B cell (primary cell): Measurements from ENCODE around the gene NLRX1. TPM values are rescaled to one million over a fixed set of nuclear protein-coding genes. Genes with fewer than 3 reads are reported as not detected.

Source experiments
- ATAC-seq: fragments of 200-7000 bp; cut with Tn5 transposase; one replicate; pipeline ENCODE4 v1.10.0; 2021; ENCODE audit warnings: low read depth, mild to moderate bottlenecking, moderate number of reproducible peaks, moderate library complexity
- CTCF ChIA-PET: fragments of 350-600 bp; sonication (Branson Sonifier 250); formaldehyde crosslinking; loops from one replicate; lab custom pipeline; 2021; ENCODE audit warnings: antibody characterized with exemption, inconsistent platforms; lab: Charles Lee
- POLR2A ChIA-PET: fragments of 350-600 bp; sonication (Branson Sonifier 250); formaldehyde crosslinking; loops from one replicate; lab custom pipeline; 2021; ENCODE audit warnings: antibody characterized with exemption; lab: Charles Lee
- DNase-seq: peaks from one replicate; pipeline ENCODE4 v3.0.0; 2013
- H2AFZ ChIP-seq: 2 replicates; pipeline ENCODE4 v1.6.1; 2012; ENCODE audit warnings: mild to moderate bottlenecking, low read depth, low read length; ENCODE audit not compliant: insufficient read depth, poor library complexity, severe bottlenecking
- H3K27ac ChIP-seq, 2 donors: 1 replicate in 1 of 2; 2 replicates in 1 of 2; pipeline ENCODE4 v1.5.1; 2012 to 2013; ENCODE audit warnings: low read length in 2 of 2, mild to moderate bottlenecking in 2 of 2, moderate library complexity in 1 of 2
- H3K27me3 ChIP-seq, 4 experiments: fragments of 200-600 bp in 1 of 4; sonication (generic) in 1 of 4; replicated peaks in 1 of 4; 1 replicate in 2 of 4; 2 replicates in 2 of 4; pipeline versions ENCODE4 v1.6.1 to v1.7.0; 2013 to 2016; ENCODE audit warnings: low read length in 3 of 4, mild to moderate bottlenecking in 2 of 4, mixed read lengths in 1 of 4, moderate library complexity in 1 of 4; ENCODE audit not compliant: insufficient read depth in 4 of 4, control insufficient read depth in 3 of 4; ENCODE audit errors: control extremely low read depth in 1 of 4
- H3K36me3 ChIP-seq, 2 experiments: replicated peaks in 1 of 2; 1 replicate in 1 of 2; 2 replicates in 1 of 2; pipeline versions ENCODE4 v1.6.1 to v1.7.1; 2013; ENCODE audit warnings: low read length in 1 of 2; ENCODE audit not compliant: insufficient read depth in 2 of 2, control insufficient read depth in 1 of 2; ENCODE audit errors: control extremely low read depth in 1 of 2, extremely low read depth in 1 of 2
- H3K4me1 ChIP-seq, 2 donors: fragments of 200-600 bp in 1 of 2; sonication (generic) in 1 of 2; 1 replicate in 1 of 2; 2 replicates in 1 of 2; pipeline versions ENCODE4 v1.5.1 to v1.6.1; 2013 to 2017; ENCODE audit warnings: low read length in 2 of 2; ENCODE audit not compliant: control insufficient read depth in 2 of 2, insufficient read depth in 2 of 2
- H3K4me2 ChIP-seq: replicated peaks from 2 replicates; pipeline ENCODE3; 2012; ENCODE audit warnings: mild to moderate bottlenecking, low read depth, low read length; ENCODE audit not compliant: poor library complexity, severe bottlenecking
- H3K4me3 ChIP-seq, 5 experiments: fragments of 200-600 bp in 1 of 5; sonication (generic) in 1 of 5; 1 replicate in 3 of 5; 2 replicates in 2 of 5; pipeline versions ENCODE4 v1.5.1 to v1.7.0; 2011 to 2016; ENCODE audit warnings: low read length in 4 of 5, mild to moderate bottlenecking in 4 of 5, low read depth in 2 of 5, control low read depth in 1 of 5, moderate library complexity in 1 of 5; ENCODE audit not compliant: insufficient read depth in 1 of 5; ENCODE audit errors: control extremely low read depth in 1 of 5, extremely low read depth in 1 of 5
- H3K79me2 ChIP-seq: fragments of 200-600 bp; sonication (generic); one replicate; pipeline ENCODE4 v1.6.0; 2016; ENCODE audit warnings: low read length; ENCODE audit not compliant: control insufficient read depth, insufficient read depth
- H3K9ac ChIP-seq: fragments of 200-600 bp; sonication (generic); 2 replicates; pipeline ENCODE4 v1.6.1; 2017; ENCODE audit warnings: mild to moderate bottlenecking, low read length, moderate library complexity
- H3K9me3 ChIP-seq, 3 donors: one replicate each; pipeline versions ENCODE4 v1.6.1 to v1.7.1; 2013; ENCODE audit warnings: low read length in 2 of 3; ENCODE audit not compliant: control insufficient read depth in 2 of 3, insufficient read depth in 1 of 3; ENCODE audit errors: control extremely low read depth in 1 of 3
- H4K20me1 ChIP-seq: 2 replicates; pipeline ENCODE4 v1.6.0; 2012; ENCODE audit warnings: mild to moderate bottlenecking, low read length; ENCODE audit not compliant: insufficient read depth, control insufficient read depth, poor library complexity, severe bottlenecking
- H3K27ac Mint-ChIP-seq: one replicate; pipeline ENCODE4 v1.8.0; 2021; ENCODE audit warnings: mixed read lengths
- H3K27me3 Mint-ChIP-seq: one replicate; pipeline ENCODE4 v1.8.0; 2021; ENCODE audit warnings: mixed read lengths
- H3K4me1 Mint-ChIP-seq: one replicate; pipeline ENCODE4 v1.8.0; 2021; ENCODE audit warnings: mixed read lengths
- H3K4me3 Mint-ChIP-seq: one replicate; pipeline ENCODE4 v1.8.0; 2021; ENCODE audit warnings: mixed read lengths
- H3K9me3 Mint-ChIP-seq: one replicate; pipeline ENCODE4 v1.8.0; 2022; ENCODE audit warnings: mixed read lengths; ENCODE audit not compliant: insufficient read depth
- EZH2 ChIP-seq: IDR thresholded peaks from 2 replicates; pipeline ENCODE4 v1.6.1; 2012; ENCODE audit warnings: borderline replicate concordance, low read depth, mild to moderate bottlenecking, moderate library complexity, low read length; ENCODE audit not compliant: insufficient read depth, poor library complexity, severe bottlenecking
- WGBS: methylation state at CpG from one replicate; pipeline ENCODE4 v1.1.5; 2013; ENCODE audit warnings: missing lambda C conversion rate; ENCODE audit not compliant: insufficient coverage; 5-methylcytosine and 5-hydroxymethylcytosine counted together
- intact Hi-C: fragments of 100-400 bp; cut with micrococcal nuclease; formaldehyde crosslinking; loops from one replicate; pipeline ENCODE4 v1.10.0; 2022
- polyA plus RNA-seq: library from polyadenylated mRNA; depleted of rRNA; stranded (reverse); fragments of >200 nt; gene quantifications from 2 replicates; pipeline ENCODE4 v1.2.3, GENCODE V29; 2012
- total RNA-seq, 2 donors: library from RNA; stranded (reverse); fragments of 120-200 nt in 1 of 2; gene quantifications; 1 replicate in 1 of 2; 2 replicates in 1 of 2; pipeline versions ENCODE4 v1.2.3 to v1.2.4, GENCODE V29; 2013 to 2022
- TF ChIP-seq, protein P1 (sequence below): fragments of 200-600 bp; IDR thresholded peaks from one replicate; pipeline ENCODE4 v1.8.0; 2022; ENCODE audit warnings: antibody characterized with exemption, mild to moderate bottlenecking

NLRX1 gene
- total and polyA plus RNA-seq, 2 donors (not counting 1 experiment from before 2014, with no cell fraction given), result 6.3 to 10.4 TPM

DNA sequence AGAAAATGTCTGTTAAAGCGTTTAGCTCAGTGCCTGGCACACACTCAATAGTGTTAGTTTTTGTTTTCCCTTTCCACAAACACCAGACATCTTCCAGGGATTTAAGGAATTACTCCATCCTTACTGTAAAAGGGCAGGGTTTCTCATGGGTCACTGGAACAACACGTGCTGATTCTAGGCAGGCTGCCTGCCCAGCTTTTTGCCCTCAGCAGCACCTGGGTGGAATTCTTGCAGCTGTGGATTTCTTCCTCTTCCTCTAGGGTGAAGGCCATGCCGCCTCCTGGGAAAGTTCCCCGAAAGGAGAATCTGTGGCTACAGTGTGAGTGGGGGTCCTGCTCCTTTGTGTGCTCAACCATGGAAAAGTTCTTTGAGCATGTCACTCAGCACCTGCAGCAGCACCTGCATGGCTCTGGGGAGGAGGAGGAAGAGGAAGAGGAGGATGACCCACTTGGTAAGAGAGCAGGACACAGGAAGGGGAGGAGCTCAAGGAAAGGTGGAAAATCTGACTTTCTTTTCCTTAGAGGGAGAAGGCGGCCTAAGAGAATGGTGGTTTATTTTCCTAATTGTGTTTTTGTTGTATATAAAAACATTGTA, 41.8 kb upstream of the NLRX1 start:
- no peak overlapping the region for H3K4me3 Mint-ChIP-seq
- H3K9me3 Mint-ChIP-seq, result no peaks in the 10 kb centered on the region
- ChIA-PET CTCF (no interaction called here), POLR2A (interaction anchor here (0.6 to 0.7 kb wide), 3 partner anchors 15 to 174 kb away, joined by 3 to 7 read pairs (median 5); no protein-coding TSS in a partner anchor)
- no peaks in the 10 kb centered on the region for H3K27me3 Mint-ChIP-seq
- no peak overlapping the region for H3K9ac ChIP-seq
- H3K79me2 ChIP-seq, result peaks cover 68% of the 10 kb centered on the region
- DNase-seq, result no peak
- peaks cover 7% of the 10 kb centered on the region for H4K20me1 ChIP-seq
- H2AFZ ChIP-seq, result no peak overlapping the region
- H3K27me3 ChIP-seq, result no peaks in the 10 kb centered on the region
- H3K27ac ChIP-seq, result no peak overlapping the region
- no peak for ATAC-seq
- no peaks in the 10 kb centered on the region for H3K9me3 ChIP-seq
- peaks cover 0 to 46% of the 10 kb centered on the region in 2 experiments for H3K36me3 ChIP-seq
- no peak overlapping the region for H3K4me3 ChIP-seq
- WGBS, result 78% methylated on average over 3 of the region's 5 CpGs
- no peak overlapping the region for H3K27ac Mint-ChIP-seq
- TF ChIP-seq EZH2, result no peak
- TF ChIP-seq, protein P1, sequence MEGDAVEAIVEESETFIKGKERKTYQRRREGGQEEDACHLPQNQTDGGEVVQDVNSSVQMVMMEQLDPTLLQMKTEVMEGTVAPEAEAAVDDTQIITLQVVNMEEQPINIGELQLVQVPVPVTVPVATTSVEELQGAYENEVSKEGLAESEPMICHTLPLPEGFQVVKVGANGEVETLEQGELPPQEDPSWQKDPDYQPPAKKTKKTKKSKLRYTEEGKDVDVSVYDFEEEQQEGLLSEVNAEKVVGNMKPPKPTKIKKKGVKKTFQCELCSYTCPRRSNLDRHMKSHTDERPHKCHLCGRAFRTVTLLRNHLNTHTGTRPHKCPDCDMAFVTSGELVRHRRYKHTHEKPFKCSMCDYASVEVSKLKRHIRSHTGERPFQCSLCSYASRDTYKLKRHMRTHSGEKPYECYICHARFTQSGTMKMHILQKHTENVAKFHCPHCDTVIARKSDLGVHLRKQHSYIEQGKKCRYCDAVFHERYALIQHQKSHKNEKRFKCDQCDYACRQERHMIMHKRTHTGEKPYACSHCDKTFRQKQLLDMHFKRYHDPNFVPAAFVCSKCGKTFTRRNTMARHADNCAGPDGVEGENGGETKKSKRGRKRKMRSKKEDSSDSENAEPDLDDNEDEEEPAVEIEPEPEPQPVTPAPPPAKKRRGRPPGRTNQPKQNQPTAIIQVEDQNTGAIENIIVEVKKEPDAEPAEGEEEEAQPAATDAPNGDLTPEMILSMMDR, result no peak
- intact Hi-C loops, result no loop called here
- H3K4me2 ChIP-seq, result no peak overlapping the region
- H3K4me1 Mint-ChIP-seq, result peaks cover 19% of the 10 kb centered on the region
- peaks cover 9 to 10% of the 10 kb centered on the region in 2 donors for H3K4me1 ChIP-seq

DNA sequence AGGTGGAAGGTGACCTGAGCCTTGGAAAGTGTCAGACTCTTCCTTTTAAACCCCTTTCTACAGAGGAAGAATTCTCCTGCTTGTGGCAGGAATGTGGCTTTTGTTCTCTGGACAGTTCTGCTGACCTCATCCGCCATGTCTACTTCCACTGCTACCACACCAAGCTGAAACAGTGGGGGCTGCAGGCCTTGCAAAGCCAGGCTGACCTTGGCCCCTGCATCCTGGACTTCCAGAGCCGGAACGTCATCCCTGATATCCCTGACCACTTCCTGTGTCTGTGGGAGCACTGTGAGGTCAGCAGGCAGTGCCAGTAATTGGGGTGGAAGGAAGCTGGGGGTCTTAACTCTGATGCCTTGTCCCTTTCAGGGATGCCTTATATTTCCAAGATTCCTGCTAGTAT, 37.9 kb upstream of the NLRX1 start:
- Histone ChIP-seq H3K9ac (no peak overlapping the region), H3K4me1 (no peaks in the 10 kb centered on the region), H3K27ac (no peak overlapping the region), H4K20me1 (no peaks in the 10 kb centered on the region), H3K4me2 (no peak overlapping the region), H3K36me3 (peaks cover 1 to 64% of the 10 kb centered on the region in 2 experiments), H3K27me3 (no peaks in the 10 kb centered on the region), H3K9me3 (no peaks in the 10 kb centered on the region), H3K4me3 (no peak overlapping the region), H3K79me2 (peaks cover 29% of the 10 kb centered on the region), H2AFZ (no peak overlapping the region)
- intact Hi-C loops, result no loop called here
- ChIA-PET POLR2A (no interaction called here), CTCF (no interaction called here)
- no peak for DNase-seq
- 100% methylated on average over 1 of the region's 3 CpGs for WGBS
- Mint-ChIP-seq H3K4me1 (peaks cover 5% of the 10 kb centered on the region), H3K27ac (no peak overlapping the region), H3K4me3 (no peak overlapping the region), H3K27me3 (no peaks in the 10 kb centered on the region), H3K9me3 (no peaks in the 10 kb centered on the region)
- no peak for TF ChIP-seq EZH2
- TF ChIP-seq, protein P1, result no peak
- ATAC-seq, result no peak
